GM12872 (cell line): ENCODE data around the gene KANSL1L.

Source experiments
- TF ChIP-seq, protein P1 (sequence below): IDR thresholded peaks from 3 replicates; pipeline ENCODE4 v1.5.1; 2011; ENCODE audit warnings: low read depth, mild to moderate bottlenecking, low read length, moderate library complexity; ENCODE audit not compliant: insufficient read depth

KANSL1L gene, protein sequence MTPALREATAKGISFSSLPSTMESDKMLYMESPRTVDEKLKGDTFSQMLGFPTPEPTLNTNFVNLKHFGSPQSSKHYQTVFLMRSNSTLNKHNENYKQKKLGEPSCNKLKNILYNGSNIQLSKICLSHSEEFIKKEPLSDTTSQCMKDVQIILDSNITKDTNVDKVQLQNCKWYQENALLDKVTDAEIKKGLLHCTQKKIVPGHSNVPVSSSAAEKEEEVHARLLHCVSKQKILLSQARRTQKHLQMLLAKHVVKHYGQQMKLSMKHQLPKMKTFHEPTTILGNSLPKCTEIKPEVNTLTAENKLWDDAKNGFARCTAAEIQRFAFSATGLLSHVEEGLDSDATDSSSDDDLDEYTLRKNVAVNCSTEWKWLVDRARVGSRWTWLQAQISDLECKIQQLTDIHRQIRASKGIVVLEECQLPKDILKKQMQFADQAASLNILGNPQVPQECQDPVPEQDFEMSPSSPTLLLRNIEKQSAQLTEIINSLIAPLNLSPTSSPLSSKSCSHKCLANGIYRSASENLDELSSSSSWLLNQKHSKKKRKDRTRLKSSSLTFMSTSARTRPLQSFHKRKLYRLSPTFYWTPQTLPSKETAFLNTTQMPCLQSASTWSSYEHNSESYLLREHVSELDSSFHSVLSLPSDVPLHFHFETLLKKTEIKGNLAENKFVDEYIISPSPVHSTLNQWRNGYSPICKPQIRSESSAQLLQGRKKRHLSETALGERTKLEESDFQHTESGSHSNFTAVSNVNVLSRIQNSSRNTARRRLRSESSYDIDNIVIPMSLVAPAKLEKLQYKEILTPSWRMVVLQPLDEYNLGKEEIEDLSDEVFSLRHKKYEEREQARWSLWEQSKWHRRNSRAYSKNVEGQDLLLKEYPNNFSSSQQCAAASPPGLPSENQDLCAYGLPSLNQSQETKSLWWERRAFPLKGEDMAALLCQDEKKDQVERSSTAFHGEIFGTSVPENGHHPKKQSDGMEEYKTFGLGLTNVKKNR

DNA sequence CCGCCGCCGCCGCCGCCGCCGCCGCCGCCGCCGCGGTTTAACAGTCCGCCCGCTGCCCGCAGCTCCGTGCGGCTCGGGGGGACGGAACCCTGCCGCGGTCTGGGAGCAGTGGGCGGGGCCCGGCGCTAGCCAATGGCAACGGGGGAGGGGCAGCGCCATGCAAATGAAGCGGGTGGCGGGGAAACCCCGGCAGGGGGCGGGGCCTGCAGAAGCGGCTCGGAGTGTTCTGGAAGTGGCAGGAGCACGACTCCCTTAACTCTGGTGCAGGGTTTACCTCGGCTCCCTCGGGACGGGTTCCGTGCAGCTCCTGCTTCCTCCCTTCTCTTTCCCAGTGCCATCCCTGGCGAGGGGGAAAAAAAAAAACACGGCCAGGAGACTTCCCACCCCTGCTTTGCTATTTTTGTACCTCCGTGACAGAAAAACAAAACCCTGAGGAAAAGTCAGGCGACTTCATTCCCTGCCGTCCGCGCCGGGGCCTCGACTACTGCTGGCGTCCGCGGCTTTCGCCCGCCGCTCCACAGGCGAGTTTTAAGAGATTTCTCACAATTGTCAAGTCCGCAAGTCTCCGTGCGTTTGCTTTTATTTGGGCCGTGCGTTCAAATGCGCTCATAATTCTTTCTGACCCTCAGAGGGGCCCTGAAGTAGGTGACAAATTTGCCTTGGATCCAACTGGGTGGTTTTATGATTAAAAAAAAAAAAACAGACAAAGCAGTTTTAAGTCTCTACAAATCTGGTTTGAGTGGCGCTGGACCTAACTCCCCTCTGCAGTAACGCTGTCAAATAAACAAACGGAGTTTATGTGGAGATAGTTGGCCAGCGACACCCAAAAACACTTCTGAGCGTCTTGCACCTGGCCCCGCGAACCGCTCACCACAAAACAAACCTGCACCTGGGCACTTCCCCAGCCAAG is at the start of gene KANSL1L:
Gene KANSL1L, minus strand, starts transcription at position 101 of the 910 bp plus-strand sequence. CDS start 16,827 bp downstream, outside the sequence.
- TF ChIP-seq, protein P1, sequence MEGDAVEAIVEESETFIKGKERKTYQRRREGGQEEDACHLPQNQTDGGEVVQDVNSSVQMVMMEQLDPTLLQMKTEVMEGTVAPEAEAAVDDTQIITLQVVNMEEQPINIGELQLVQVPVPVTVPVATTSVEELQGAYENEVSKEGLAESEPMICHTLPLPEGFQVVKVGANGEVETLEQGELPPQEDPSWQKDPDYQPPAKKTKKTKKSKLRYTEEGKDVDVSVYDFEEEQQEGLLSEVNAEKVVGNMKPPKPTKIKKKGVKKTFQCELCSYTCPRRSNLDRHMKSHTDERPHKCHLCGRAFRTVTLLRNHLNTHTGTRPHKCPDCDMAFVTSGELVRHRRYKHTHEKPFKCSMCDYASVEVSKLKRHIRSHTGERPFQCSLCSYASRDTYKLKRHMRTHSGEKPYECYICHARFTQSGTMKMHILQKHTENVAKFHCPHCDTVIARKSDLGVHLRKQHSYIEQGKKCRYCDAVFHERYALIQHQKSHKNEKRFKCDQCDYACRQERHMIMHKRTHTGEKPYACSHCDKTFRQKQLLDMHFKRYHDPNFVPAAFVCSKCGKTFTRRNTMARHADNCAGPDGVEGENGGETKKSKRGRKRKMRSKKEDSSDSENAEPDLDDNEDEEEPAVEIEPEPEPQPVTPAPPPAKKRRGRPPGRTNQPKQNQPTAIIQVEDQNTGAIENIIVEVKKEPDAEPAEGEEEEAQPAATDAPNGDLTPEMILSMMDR: no peak

DNA sequence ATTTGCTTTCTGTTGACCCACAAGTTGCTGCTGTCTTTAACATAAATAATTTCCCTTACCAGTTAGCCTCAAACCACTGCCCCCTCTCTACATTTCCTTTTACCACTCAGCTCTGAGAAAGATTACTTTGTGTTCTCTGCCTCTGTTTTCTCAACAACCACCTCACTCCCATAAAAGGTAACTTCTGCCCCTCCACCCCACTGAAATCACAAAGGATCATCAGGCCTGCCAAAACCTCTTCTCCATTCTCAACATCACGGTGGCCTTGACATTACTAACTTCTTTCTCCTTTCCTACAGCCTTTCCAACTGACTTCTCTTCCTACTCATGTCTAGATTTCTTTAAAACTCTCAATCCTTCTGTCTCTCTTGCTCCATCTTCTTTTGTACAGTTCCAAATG is 43.9 kb upstream of the KANSL1L start:
- TF ChIP-seq, protein P1: no peak

DNA sequence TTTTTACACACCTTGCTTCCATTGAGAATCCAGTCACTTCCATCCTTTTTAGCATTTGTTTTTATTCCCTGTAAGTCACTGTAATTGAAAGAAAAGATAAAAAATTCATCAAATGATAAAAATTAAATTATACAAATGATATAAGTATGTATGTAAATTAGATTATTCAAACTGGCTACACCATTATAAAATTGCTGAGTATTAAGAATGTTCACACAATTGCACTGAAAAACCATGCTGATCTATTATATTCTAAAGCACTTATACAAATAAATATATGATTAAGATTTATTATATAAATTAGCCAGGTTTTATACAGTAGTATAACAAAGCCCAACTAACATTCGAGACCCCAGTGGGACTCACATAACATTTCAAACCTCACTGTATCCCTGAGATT is 39.0 kb upstream of the KANSL1L start:
- TF ChIP-seq, protein P1: no peak

DNA sequence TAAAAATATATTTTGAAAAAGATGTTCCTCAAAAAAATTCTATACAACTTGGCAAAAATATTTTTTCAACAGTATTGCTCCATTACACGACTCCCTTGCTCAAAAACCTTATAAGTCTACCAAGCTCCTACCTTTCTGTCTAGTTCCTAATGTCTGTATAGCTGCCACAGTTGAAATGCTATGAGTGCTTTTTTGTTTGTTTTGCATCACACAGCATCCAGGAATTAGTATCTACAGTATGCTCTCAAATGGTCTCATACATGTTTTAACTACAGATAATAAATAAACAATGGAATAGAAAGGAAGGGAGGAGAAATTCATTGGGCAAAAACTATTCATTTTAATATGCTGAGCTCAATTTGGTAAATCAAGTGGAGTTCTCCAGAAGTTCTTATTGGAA is 36.7 kb upstream of the KANSL1L start:
- TF ChIP-seq, protein P1: no peak

DNA sequence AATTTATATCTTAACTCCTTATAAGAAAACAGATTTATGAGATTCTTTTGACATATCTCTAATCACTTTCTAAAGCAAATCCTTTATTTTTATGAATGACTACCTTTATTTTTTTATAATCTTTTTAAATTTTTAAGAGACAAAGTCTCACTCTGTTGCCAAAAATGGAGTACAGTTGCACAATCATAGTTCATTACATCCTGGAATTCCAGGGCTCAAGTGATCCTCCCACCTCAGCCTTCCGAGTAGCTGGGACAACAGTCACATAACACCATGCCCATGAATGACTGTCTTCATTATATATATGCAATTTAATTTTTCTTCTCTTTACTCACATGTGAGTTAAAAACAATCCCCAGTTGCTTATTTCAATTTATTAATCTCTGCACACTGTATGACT is 32.3 kb upstream of the KANSL1L start:
- TF ChIP-seq, protein P1: no peak

DNA sequence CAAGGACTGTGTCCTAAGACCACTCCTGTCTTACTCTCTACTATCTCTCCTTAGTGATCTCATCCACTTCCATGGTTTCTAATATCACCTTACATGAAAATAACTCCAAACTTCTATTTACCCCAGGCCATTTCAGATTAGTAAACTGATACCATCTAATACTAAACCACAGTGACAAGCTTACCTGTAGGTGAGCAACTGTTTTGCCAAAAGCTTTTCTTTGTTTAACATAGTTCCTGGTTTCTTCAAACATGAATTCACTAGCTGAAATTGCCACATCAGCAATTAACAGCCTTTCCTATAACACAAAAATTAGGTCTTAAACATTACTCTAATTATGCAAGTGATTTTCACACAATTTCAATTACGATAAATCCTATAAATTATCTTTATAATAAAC is 31.9 kb upstream of the KANSL1L start:
- TF ChIP-seq, protein P1: no peak
